H7 (cell line): ENCODE results near the gene PAPPA2. TPM values are rescaled to one million over a fixed set of nuclear protein-coding genes. Genes with fewer than 3 reads are reported as not detected.

Source experiments
- DNase-seq: peaks from one replicate; pipeline ENCODE4 v3.0.0; 2012
- H3K27me3 ChIP-seq: 2 replicates; pipeline ENCODE4 v1.6.0; 2011; ENCODE audit warnings: mild to moderate bottlenecking, low read length; ENCODE audit not compliant: control insufficient read depth, insufficient read depth
- H3K36me3 ChIP-seq: replicated peaks from 2 replicates; pipeline ENCODE4 v1.5.1; 2011; ENCODE audit warnings: low read length; ENCODE audit not compliant: control insufficient read depth, insufficient read depth
- H3K4me3 ChIP-seq: 2 replicates; pipeline ENCODE4 v1.5.1; 2011; ENCODE audit warnings: low read depth, mild to moderate bottlenecking, control low read depth, low read length, moderate library complexity; ENCODE audit not compliant: insufficient read depth
- total RNA-seq: library from RNA; depleted of rRNA; stranded (reverse); fragments of >200 nt; shearing (Covaris generic); gene quantifications from 2 replicates; pipeline ENCODE4 v1.2.3, GENCODE V29; 2014

The PAPPA2 gene
- total RNA-seq, 1 experiment from 2014 or later, result 0.45 TPM

GRCh38 chr1:176529395-176530090 is 66.6 kb downstream of the PAPPA2 start:
- DNase-seq, result no peak
- no peak overlapping the region for H3K4me3 ChIP-seq
- H3K36me3 ChIP-seq, result no peaks in the 10 kb centered on the region
- no peaks in the 10 kb centered on the region for H3K27me3 ChIP-seq

DNA sequence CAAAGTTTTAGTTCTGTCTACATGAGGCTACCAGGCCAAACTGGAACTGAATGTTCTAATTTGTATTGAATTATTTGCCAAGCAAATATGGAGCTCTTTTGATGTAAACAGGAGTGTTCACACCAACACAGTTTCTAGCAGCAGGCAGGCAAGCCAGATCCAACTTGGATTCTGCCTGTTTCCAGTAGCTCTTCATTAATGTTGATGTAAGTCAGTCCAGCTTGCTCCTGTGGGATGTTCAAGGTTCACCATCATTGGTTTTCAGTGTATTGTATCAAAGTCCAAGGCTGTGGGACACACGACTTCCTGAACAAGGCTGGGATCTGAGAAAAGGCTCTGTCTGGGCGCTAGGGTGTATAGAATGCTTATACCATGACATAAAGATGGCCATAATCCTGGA is 68.1 kb downstream of the PAPPA2 start:
- H3K27me3 ChIP-seq, result no peaks in the 10 kb centered on the region
- no peak for DNase-seq

DNA sequence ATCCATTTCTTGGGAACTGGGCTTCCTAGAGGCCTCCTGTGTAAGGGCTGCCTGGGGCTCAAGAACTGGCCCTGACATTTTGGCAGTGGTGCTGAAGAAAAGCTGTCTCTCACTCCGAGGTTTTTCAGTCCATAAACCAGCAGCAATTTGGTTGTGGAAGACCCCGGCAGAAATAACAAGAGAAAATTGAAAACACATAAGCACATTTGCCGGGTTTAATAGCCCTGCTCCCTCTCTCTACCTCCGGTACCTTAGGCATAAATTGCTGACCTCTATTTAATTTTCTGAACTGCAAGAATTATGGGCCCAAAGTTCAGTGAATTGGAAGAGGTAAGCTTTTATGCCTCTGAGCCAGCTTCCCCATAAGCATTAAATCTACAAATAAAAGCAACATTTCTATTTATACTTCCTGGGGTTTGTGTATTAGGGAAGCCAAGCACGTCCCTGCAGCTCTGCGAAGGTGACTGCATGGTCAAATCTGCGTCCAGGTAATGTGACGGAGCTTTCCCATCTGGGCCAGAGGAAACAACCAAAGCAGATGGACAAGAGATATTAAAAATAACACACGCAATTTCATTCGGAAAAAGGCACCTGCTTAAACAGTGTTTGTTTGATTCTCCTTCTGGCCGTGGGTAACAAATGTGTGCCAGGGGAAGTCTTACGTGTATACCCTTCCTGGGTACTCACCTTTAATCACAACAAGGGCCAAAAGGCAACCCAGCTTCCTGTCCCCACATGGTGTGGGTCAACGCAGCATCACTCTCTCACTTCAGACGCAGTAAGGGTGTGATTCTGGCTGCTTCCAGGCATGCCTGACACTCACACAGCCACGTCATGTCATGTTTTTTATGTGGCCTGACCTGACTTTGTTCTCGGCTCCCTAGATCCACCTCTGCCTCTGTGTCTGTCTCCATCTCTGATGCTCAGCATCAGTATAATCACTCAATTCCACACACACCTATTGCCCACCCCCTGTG is 69.2 kb downstream of the PAPPA2 start:
- Histone ChIP-seq H3K4me3 (no peak overlapping the region), H3K36me3 (no peaks in the 10 kb centered on the region), H3K27me3 (no peaks in the 10 kb centered on the region)
- DNase-seq, result no peak

More for the DNA sequence above, 68.1 kb downstream of the PAPPA2 start:
- Histone ChIP-seq H3K36me3 (no peaks in the 10 kb centered on the region), H3K4me3 (no peak overlapping the region)

DNA sequence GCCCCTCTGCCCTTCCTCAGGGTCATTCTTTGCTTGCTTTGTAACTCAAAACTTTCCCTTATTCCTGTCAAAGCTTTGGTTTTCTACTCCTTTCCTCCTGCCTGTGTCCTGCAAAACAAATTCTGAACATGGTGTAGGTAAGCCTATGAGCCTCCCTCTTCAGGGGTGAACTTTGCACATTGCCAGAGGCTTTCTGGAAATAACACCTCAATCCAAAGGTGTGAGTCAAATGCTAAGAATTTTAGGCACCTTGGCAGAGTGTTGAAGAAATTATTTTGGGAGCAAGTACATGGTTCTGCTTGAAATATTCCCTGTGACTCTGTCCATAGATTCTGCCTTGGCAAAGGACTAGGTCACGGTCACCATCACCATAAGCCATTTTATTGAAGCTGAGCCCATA is 70.0 kb downstream of the PAPPA2 start:
- H3K4me3 ChIP-seq, result no peak overlapping the region
- no peaks in the 10 kb centered on the region for H3K36me3 ChIP-seq
- no peaks in the 10 kb centered on the region for H3K27me3 ChIP-seq
- no peak for DNase-seq

DNA sequence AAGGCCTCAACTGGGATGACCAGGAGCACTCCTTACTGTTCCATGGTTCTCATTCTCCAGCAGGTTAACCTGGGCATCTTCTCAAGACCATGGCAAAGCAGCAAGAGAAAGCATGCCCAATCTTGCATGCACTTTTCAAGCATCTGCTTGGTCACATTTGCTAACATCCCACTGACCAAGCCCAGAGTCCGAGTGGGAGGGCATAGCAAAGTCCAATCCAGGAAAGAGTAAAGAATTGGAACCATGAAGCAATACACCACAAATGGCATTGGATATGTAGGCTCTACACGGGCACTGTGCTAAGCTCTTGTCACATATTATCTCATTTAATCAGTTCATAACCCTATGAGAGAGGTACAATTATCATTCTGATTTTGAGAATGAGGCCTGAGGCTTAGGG is 73.6 kb downstream of the PAPPA2 start:
- H3K4me3 ChIP-seq, result no peak overlapping the region
- no peak for DNase-seq
- H3K36me3 ChIP-seq, result no peaks in the 10 kb centered on the region
- H3K27me3 ChIP-seq, result no peaks in the 10 kb centered on the region

- H3K27me3 ChIP-seq, result no peaks in the 10 kb centered on the region
- DNase-seq, result no peak
- H3K36me3 ChIP-seq, result no peaks in the 10 kb centered on the region
- H3K4me3 ChIP-seq, result no peak overlapping the region
Measured at GRCh38 chr1:176539018-176539417, 76.0 kb downstream of the PAPPA2 start.

DNA sequence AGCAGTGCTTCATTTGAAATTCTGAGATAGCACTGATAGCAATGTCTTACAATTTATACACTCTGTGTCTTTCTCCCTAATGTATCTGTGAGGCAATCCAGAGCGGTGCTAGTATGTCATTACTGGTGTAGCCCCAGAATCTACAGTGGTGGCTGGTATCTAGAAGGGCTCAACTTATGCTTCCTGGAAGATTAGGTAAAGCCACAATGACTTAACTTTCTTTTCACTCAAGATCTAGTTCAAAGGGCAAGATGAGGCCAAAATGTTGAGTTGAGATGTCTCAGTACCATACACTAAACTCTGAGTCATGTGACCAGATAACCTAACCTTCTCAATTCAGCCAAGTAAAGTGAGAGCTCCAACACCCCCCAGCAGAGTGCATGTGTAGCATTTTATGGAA is 77.5 kb downstream of the PAPPA2 start:
- Histone ChIP-seq H3K4me3 (no peak overlapping the region), H3K36me3 (no peaks in the 10 kb centered on the region), H3K27me3 (no peaks in the 10 kb centered on the region)
- no peak for DNase-seq

- Histone ChIP-seq H3K36me3 (no peaks in the 10 kb centered on the region), H3K27me3 (no peaks in the 10 kb centered on the region), H3K4me3 (no peak overlapping the region)
- no peak for DNase-seq
Measured at GRCh38 chr1:176541663-176542062, 78.7 kb downstream of the PAPPA2 start.

DNA sequence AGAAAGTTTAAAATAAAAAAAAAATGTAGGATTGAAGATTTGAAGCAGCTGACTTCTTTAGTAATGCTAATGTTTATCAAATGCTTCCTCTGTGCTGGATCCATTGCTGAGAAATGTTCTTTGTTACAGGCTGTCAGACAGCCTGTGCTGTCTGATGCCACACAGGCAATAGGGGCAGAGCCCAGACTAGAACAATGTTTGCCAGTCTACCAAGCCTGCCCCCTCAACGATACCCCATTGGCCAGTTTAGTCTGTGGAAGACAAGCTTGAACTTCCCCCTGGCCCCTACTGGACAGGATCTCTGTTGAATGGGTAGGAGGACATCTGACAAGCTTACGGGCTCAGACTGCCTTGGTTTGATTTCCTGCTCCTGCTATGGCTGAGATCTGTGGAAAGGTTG is 79.4 kb downstream of the PAPPA2 start:
- no peak for DNase-seq
- no peaks in the 10 kb centered on the region for H3K36me3 ChIP-seq
- H3K27me3 ChIP-seq, result no peaks in the 10 kb centered on the region
- H3K4me3 ChIP-seq, result no peak overlapping the region

- Histone ChIP-seq H3K4me3 (no peak overlapping the region), H3K36me3 (no peaks in the 10 kb centered on the region), H3K27me3 (no peaks in the 10 kb centered on the region)
- DNase-seq, result no peak
Measured at GRCh38 chr1:176543360-176544129, 80.6 kb downstream of the PAPPA2 start.

DNA sequence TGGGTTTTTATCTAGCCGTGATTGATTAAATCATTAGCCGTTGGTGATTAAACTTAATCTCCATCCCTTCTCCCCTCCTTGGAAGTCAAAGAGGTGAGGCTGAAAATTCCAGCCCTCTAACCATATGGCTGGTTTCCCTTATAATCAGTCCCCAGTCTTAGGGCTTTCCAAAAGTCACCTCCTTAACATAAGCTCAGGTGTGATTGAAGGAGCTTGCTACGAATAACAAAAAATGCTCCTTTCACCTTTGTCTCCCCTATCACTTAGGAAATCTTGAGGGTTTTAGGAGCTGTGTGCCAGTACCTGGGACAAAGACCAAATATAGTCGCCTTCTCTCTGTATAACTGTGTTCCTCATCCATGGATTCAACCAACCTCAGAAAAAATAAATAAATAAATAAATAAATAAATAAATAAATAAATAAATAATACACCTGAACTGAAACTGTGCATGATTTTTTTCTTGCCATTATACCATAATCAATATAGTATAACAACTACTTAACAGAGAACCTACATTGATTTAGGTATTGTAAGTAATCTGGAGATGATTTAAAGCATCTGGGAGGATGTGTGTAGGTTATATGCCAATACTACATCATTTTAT is 82.2 kb downstream of the PAPPA2 start:
- Histone ChIP-seq H3K36me3 (no peaks in the 10 kb centered on the region), H3K27me3 (no peaks in the 10 kb centered on the region), H3K4me3 (no peak overlapping the region)
- no peak for DNase-seq

DNA sequence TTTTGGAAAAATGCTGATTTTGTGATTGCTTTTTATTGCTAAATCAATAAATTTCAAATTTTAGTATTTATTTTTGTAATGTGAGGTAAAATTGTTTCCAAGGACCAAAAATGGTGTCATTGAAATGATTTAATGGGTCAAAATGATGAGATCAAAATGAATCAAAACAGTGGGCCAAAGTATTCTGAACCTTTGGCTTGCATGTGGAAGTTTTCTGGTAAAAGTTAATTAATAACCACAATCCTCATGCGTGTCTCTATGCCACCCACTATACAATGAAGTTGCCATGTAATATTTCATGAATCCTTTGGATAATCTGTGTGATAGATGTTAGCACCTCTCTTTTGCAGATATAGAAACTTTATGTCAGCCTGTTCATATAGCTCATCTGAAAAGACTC is 83.8 kb downstream of the PAPPA2 start:
- no peaks in the 10 kb centered on the region for H3K27me3 ChIP-seq
- no peak for DNase-seq
- no peak overlapping the region for H3K4me3 ChIP-seq
- no peaks in the 10 kb centered on the region for H3K36me3 ChIP-seq

- no peak overlapping the region for H3K4me3 ChIP-seq
- H3K36me3 ChIP-seq, result no peaks in the 10 kb centered on the region
- DNase-seq, result no peak
- H3K27me3 ChIP-seq, result peaks cover 1% of the 10 kb centered on the region; the same call in 1 of the 2 replicates
Measured at GRCh38 chr1:176551146-176551545, 88.2 kb downstream of the PAPPA2 start.
